Psoas muscle (tissue), 8 donors: ENCODE data around the gene TAS1R3. TPM values are rescaled to one million over a fixed set of nuclear protein-coding genes. Genes with fewer than 3 reads are reported as not detected.
A peak's percentile ranks its signal among the peaks of the same experiment; 100 is the strongest.

Source experiments
- ATAC-seq, 4 donors: fragments of 200-7000 bp; cut with Tn5 transposase; one replicate each; pipeline ENCODE4 v1.9.1; 2020; ENCODE audit warnings: moderate library complexity in 3 of 4, mild to moderate bottlenecking in 2 of 4
- DNase-seq, 2 donors: peaks; one replicate each; pipeline ENCODE4 v3.0.0-alpha.2; 2020
- H3K27ac ChIP-seq: fragments of 200-600 bp; one replicate; pipeline ENCODE4 v1.8.0; 2022
- H3K27me3 ChIP-seq, 3 donors: fragments of 200-600 bp in 1 of 3; one replicate each; pipeline versions ENCODE4 v1.6.1 to v1.8.0; 2013 to 2022; ENCODE audit warnings: low read length in 2 of 3, mild to moderate bottlenecking in 2 of 3, moderate library complexity in 1 of 3; ENCODE audit not compliant: insufficient read depth in 3 of 3
- H3K36me3 ChIP-seq, 2 donors: fragments of 200-600 bp in 1 of 2; one replicate each; pipeline versions ENCODE4 v1.6.1 to v1.8.0; 2013 to 2022; ENCODE audit warnings: low read depth in 1 of 2, mild to moderate bottlenecking in 1 of 2, moderate library complexity in 1 of 2; ENCODE audit not compliant: insufficient read depth in 1 of 2
- H3K4me1 ChIP-seq: fragments of 200-600 bp; one replicate; pipeline ENCODE4 v1.8.0; 2022
- H3K4me3 ChIP-seq: fragments of 200-600 bp; one replicate; pipeline ENCODE4 v1.8.0; 2022; ENCODE audit warnings: mild to moderate bottlenecking
- H3K9me3 ChIP-seq: fragments of 200-600 bp; one replicate; pipeline ENCODE4 v1.8.0; 2022
- WGBS, 3 donors: extraction: QIAGEN DNeasy Blood & Tissue Kit; methylation state at CpG; one replicate each; pipeline versions ENCODE4 v1.1.6 to v1.1.7; 2013; 5-methylcytosine and 5-hydroxymethylcytosine counted together
- intact Hi-C, 2 donors: fragments of 100-400 bp; cut with DNase I; formaldehyde crosslinking; loops; one replicate each; pipeline versions ENCODE4 v1.11.0 to v1.14.2; 2022
- long read RNA-seq, 2 donors: library from polyadenylated mRNA; unstranded; transcript quantifications; one replicate each; pipeline ENCODE4 v2.0.0, GENCODE V29; 2021
- polyA plus RNA-seq, 3 donors: library from polyadenylated mRNA; stranded (reverse); fragments of 200-250 nt; gene quantifications; one replicate each; pipeline ENCODE4 v1.2.3, GENCODE V29; 2013
- total RNA-seq, 4 donors: library from RNA; stranded (reverse); fragmentation: NEBNext Ultra II Directional in 2 of 4; extraction: Animal tissue kit (Norgen Biotek cat#: 25700) in 2 of 4; gene quantifications; one replicate each; pipeline versions ENCODE4 v1.2.1 to v1.2.4, GENCODE V29; 2021 to 2023
- TF ChIP-seq, protein P1 (sequence below): fragments of 200-600 bp; IDR thresholded peaks from one replicate; pipeline ENCODE4 v1.8.0; 2022; ENCODE audit warnings: antibody characterized with exemption
- donor health status: healthy with polysubstance abuse.
- donor health status: DM: no; HTN: no; CAD: no; lungs with moderate emphysema.
- donor health status: Bipolar disorder and iron deficiency.
- donor health status: healthy.
- donor health status: DM: yes; HTN: yes; CAD: no.
- donor health status: DM: no; HTN: no; CAD: no.
- donor health status: DM: no; HTN: no; CAD: no.
- donor health status: DM: yes; HTN: yes; CAD: no.

Gene TAS1R3
- total RNA-seq, result under 1 TPM in 3 of 4 donors, not detected in 1; 0.06 to 0.10 (median 0.06) TPM
- polyA plus RNA-seq, result under 1 TPM; 0.08 to 0.25 (median 0.18) TPM
- long read RNA-seq, donor 1, result 0 reads
- long read RNA-seq, donor 2, result 0 reads

DNA sequence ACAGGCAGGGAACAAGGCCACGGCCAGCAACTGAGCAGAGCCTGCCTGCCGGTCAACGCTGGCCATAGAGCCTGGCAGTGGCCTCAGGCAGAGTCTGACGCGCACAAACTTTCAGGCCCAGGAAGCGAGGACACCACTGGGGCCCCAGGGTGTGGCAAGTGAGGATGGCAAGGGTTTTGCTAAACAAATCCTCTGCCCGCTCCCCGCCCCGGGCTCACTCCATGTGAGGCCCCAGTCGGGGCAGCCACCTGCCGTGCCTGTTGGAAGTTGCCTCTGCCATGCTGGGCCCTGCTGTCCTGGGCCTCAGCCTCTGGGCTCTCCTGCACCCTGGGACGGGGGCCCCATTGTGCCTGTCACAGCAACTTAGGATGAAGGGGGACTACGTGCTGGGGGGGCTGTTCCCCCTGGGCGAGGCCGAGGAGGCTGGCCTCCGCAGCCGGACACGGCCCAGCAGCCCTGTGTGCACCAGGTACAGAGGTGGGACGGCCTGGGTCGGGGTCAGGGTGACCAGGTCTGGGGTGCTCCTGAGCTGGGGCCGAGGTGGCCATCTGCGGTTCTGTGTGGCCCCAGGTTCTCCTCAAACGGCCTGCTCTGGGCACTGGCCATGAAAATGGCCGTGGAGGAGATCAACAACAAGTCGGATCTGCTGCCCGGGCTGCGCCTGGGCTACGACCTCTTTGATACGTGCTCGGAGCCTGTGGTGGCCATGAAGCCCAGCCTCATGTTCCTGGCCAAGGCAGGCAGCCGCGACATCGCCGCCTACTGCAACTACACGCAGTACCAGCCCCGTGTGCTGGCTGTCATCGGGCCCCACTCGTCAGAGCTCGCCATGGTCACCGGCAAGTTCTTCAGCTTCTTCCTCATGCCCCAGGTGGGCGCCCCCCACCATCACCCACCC lies at the start of gene TAS1R3:
Gene TAS1R3 (plus strand): TSS at position 213 of the 898 bp plus-strand sequence. CDS start 66 bp downstream, at position 279.
- Histone ChIP-seq H3K27me3 (no peaks in the 10 kb centered on the region), H3K9me3 (no peaks in the 10 kb centered on the region), H3K36me3 (peaks cover 0 to 40% of the 10 kb centered on the region in 2 donors), H3K27ac (no peak within 1 kb of the TSS), H3K4me1 (peaks cover 36% of the 10 kb centered on the region), H3K4me3 (no peak within 1 kb of the TSS)
- ATAC-seq (peak; percentile 11 to 40 (median 24)), DNase-seq (no peak)
- 37 to 55% (median 39%) methylated on average over 35 to 41 of the region's 41 CpGs for WGBS, 3 donors
- intact Hi-C loops, result no loop called here
- TF ChIP-seq, protein P1, sequence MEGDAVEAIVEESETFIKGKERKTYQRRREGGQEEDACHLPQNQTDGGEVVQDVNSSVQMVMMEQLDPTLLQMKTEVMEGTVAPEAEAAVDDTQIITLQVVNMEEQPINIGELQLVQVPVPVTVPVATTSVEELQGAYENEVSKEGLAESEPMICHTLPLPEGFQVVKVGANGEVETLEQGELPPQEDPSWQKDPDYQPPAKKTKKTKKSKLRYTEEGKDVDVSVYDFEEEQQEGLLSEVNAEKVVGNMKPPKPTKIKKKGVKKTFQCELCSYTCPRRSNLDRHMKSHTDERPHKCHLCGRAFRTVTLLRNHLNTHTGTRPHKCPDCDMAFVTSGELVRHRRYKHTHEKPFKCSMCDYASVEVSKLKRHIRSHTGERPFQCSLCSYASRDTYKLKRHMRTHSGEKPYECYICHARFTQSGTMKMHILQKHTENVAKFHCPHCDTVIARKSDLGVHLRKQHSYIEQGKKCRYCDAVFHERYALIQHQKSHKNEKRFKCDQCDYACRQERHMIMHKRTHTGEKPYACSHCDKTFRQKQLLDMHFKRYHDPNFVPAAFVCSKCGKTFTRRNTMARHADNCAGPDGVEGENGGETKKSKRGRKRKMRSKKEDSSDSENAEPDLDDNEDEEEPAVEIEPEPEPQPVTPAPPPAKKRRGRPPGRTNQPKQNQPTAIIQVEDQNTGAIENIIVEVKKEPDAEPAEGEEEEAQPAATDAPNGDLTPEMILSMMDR, result no peak

DNA sequence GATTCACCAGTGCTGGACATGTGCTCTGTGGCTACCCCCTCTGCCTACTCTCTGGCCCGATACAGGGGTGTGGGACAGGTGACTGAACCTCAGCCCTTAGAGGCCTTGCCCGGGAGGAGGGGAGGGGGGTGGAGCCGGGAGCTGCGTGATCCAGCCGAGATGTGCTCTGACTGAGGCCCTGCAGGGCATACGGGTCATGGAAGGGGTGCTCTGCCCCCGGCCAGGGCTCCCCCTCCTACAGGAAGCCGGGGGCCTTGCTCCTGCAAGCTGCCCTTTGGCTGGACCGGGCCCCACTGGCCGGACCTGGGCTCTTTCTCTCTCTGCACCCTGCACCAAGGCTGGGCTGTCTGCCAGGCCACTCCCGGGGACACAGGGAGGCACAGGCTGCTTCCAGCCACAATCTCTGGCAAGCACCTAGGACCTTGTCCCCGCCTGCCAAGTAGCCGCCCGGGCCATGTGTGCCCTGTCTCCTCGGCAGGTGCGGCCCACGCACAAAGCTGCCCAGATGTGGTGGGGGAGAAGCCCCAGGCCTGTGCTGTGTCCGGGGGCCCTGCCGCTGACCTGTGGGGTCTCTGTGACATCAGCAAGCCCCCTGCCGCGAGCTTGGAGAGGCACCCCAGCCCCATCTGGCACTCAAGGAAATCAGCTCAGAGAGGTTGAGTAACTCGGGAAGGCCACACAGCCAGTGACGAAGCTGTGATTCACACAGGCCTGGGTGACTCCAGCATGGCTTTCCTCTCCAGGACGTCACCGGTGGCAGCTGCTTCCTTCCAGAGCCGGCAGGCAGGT lies 49.4 kb upstream of the TAS1R3 start:
- intact Hi-C loops, result no loop called here
- H3K36me3 ChIP-seq, result no peaks in the 10 kb centered on the region
- H3K27ac ChIP-seq, result no peak overlapping the region
- DNase-seq (peak; percentile 50 to 80), ATAC-seq (peak; percentile 58 to 80 (median 76))
- H3K4me1 ChIP-seq, result no peaks in the 10 kb centered on the region
- peaks cover 0 to 23% (median 4%) of the 10 kb centered on the region in 3 donors for H3K27me3 ChIP-seq
- H3K9me3 ChIP-seq, result no peaks in the 10 kb centered on the region
- no peak overlapping the region for H3K4me3 ChIP-seq
- 27 to 39% (median 30%) methylated on average over 23 to 26 of the region's 26 CpGs for WGBS, 3 donors
- TF ChIP-seq, protein P1, result no peak

DNA sequence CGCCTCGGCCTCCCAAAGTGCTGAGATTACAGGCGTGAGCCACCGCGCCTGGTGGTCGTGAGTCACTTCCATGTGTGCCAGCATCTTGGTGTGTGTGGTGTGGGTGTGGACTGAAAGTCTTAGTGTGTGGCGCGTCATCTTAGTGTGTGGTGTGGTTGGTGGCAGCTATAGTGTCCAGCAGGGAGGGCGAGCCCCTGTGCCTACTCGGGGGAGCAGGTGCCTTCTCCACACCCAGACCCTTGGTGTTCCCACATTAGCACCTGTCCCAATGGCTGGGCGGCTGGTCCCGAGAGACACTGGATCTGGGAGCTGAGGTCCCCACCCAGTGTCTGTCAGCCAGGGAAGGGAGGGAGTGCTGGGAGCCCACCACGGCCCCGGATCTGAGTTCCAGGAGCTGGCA lies 48.1 kb upstream of the TAS1R3 start:
- DNase-seq, result no peak
- H3K4me3 ChIP-seq, result no peak overlapping the region

DNA sequence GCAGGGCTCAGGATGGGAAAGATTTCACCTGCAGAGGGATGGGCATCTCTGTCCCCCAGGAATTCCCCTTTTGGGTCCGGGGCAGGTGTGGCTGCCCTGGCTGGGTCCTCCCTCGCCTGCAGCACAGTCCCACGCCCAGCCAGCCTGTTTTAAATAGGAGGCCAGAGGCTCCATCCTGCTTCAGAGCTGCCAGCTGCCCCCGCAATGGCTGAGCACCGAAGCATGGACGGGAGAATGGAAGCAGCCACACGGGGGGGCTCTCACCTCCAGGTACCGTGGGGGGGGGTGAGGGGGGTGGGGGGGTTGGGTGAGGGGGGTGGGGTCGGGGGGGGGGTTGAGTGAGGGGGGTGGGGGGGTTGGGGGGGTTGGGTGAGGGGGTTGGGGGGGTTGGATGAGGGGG lies 47.3 kb upstream of the TAS1R3 start:
- Histone ChIP-seq H3K4me3 (no peak overlapping the region), H3K27ac (no peak overlapping the region), H3K9me3 (no peaks in the 10 kb centered on the region), H3K27me3 (peaks cover 0 to 33% (median 4%) of the 10 kb centered on the region in 3 donors), H3K4me1 (no peaks in the 10 kb centered on the region), H3K36me3 (no peaks in the 10 kb centered on the region)
- TF ChIP-seq, protein P1, result no peak
- intact Hi-C loops, result no loop called here
- ATAC-seq (no peak), DNase-seq (no peak)
- 5 to 8% (median 8%) methylated on average over 5 to 8 of the region's 9 CpGs for WGBS, 3 donors

More for the DNA sequence above, 48.1 kb upstream of the TAS1R3 start:
- Histone ChIP-seq H3K4me1 (no peaks in the 10 kb centered on the region), H3K36me3 (no peaks in the 10 kb centered on the region), H3K27ac (no peak overlapping the region), H3K27me3 (peaks cover 0 to 33% (median 4%) of the 10 kb centered on the region in 3 donors), H3K9me3 (no peaks in the 10 kb centered on the region)
- WGBS, 3 donors, result 66 to 74% (median 71%) methylated on average over 13 to 14 of the region's 14 CpGs
- ATAC-seq, result no peak
- intact Hi-C loops, result no loop called here
- TF ChIP-seq, protein P1, result no peak
